Measurements from ENCODE around the gene C11orf24.
"Not testable (repeated sequence)": the region's sequence is repeated elsewhere in the genome, so short reads cannot be mapped to it uniquely, and the experiment has no call there.

Gene C11orf24

GRCh38 chr11:68244912-68245311 lies 26.9 kb downstream of the C11orf24 start:
- DNase-seq, result not testable (repeated sequence)

- DNase-seq, result not testable (repeated sequence)
These were observed 27.9 kb downstream of the C11orf24 start for GRCh38 chr11:68243847-68244246.

- DNase-seq, result no peak
These were observed 29.2 kb downstream of the C11orf24 start for GRCh38 chr11:68242616-68243015.

- no peak for DNase-seq
These were observed 40.2 kb downstream of the C11orf24 start for GRCh38 chr11:68231621-68232020.

GRCh38 chr11:68229601-68230000 lies 42.2 kb downstream of the C11orf24 start:
- DNase-seq, result no peak

- no peak for DNase-seq
These were observed 45.4 kb downstream of the C11orf24 start for GRCh38 chr11:68226421-68226820.

GRCh38 chr11:68224606-68225005 lies 47.2 kb downstream of the C11orf24 start:
- DNase-seq, result no peak

- DNase-seq, result no peak
These were observed 48.5 kb downstream of the C11orf24 start for GRCh38 chr11:68223275-68223674.

GRCh38 chr11:68221406-68221805 lies 50.4 kb downstream of the C11orf24 start:
- DNase-seq, result no peak

- no peak for DNase-seq
These were observed 55.4 kb downstream of the C11orf24 start for GRCh38 chr11:68216171-68216938.

- no peak for DNase-seq
These were observed 56.1 kb downstream of the C11orf24 start for GRCh38 chr11:68215524-68216170.

GRCh38 chr11:68215087-68215445 lies 56.7 kb downstream of the C11orf24 start:
- DNase-seq, result no peak

GRCh38 chr11:68214173-68215086 lies 57.3 kb downstream of the C11orf24 start:
- DNase-seq, result no peak

GRCh38 chr11:68213555-68214172 lies 58.1 kb downstream of the C11orf24 start:
- DNase-seq, result peak; percentile 99

- DNase-seq, result no peak
These were observed 58.6 kb downstream of the C11orf24 start, which contains the start of gene KMT5B for GRCh38 chr11:68213135-68213515. Gene KMT5B (minus strand): TSS chr11:68213296. CDS start chr11:68190076, 23,220 bp downstream.

GRCh38 chr11:68212421-68213134 lies 59.2 kb downstream of the C11orf24 start:
- peak; percentile 81 for DNase-seq

GRCh38 chr11:68211546-68211945 lies 60.2 kb downstream of the C11orf24 start:
- no peak for DNase-seq
